NOMO-1 treated with DMSO at 0.1 percent for 48 hours (cell line): Measurements from ENCODE around the gene ERFE.
"Not testable (repeated sequence)": the region's sequence is repeated elsewhere in the genome, so short reads cannot be mapped to it uniquely, and the experiment has no call there.

ENCODE experiments used
- DNase-seq: peaks from one replicate; lab custom pipeline; 2025; ENCODE audit not compliant: unreplicated experiment; lab: John Stamatoyannopoulos, UW

ERFE gene, protein sequence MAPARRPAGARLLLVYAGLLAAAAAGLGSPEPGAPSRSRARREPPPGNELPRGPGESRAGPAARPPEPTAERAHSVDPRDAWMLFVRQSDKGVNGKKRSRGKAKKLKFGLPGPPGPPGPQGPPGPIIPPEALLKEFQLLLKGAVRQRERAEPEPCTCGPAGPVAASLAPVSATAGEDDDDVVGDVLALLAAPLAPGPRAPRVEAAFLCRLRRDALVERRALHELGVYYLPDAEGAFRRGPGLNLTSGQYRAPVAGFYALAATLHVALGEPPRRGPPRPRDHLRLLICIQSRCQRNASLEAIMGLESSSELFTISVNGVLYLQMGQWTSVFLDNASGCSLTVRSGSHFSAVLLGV

GRCh38 chr2:238158509-238159070 lies at the start of gene ERFE:
TSS of gene ERFE (plus strand) at chr2:238158970. CDS start at chr2:238159008, 38 bp downstream.
- DNase-seq, result peak; percentile 23

DNA sequence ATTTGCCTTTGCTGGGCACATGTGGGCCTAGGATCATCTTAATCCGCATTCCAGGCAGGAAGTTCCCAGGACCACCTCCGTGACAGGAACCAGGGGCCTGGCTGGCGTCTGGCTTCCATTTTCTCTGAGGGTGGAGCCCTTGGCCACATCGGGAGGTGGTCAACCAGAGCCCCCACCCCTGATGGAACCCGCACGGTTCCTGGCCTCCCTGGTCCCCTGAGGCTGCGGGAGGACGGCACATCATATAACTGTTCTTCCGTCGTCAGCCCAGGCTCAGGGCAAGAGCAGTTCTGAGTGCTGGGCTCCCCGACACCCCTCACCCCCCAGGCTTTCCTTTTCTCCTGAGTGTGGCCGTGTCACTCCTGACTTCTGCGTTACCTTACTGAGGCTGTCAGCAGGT lies 45.2 kb upstream of the ERFE start:
- no peak for DNase-seq

DNA sequence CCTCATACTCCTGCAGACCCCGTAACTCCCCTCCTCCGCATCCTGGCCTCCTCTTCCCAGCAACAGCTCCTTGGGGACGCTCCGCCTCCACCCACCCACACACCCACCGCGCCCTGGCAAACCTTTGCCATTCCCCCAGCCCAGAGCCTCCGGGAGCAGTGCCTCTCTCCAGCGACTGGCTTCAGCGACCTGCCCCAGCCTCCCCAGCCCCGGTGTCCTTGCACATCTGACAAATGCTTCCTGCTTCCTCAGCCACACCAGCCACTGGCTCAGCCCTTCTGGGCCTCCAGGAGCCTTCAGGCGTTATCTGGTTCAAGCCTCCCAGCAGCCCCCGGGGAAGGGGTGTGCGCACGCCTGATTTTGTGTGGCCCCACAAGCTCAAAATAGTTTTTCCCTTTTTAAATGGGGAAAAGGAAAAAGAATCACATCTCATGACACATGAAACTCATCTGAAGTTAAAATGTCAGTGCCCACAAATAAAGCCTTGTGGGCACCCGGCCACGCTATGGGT lies 44.4 kb upstream of the ERFE start:
- no peak for DNase-seq

DNA sequence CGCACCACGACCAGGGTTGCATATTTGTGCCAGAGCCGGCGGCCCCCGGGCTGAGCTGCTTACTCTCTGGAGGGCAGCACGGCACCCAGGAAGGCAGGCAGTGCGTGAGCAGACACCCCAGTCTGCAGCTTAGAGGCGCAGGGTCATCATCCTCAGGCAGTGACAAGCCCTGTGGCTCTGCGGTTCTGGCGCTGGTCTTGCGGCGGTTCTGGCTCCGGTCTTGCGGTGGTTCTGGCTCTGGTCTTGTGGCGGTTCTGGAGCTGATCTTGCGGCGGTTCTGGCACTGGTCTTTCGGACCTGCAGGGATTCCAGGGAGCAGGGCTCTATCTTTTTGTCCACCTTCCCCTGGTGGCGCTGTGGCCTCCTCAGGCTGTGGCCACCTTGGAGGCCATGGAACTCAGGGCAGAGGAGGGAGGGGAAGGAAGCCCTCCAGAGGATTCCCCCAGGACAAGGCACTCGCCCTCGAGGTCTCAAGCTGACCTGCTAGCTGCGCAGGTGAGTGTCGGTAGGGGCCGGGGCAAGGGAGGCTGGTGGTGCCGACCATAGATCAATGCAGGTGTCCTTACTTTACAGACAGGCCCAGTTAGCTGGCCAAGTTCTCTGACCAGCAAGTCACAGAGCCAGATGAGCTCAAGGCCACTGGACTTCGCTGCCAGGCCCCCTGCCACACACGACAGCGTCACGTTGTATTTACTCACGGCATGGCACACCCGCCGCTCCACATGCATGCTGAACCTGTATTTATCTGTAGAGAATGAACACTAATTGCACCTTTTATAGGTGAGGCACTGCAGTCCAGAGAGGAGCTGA lies 43.7 kb upstream of the ERFE start:
- DNase-seq, result no peak

GRCh38 chr2:238115709-238116108 lies 43.1 kb upstream of the ERFE start:
- DNase-seq, result not testable (repeated sequence)

DNA sequence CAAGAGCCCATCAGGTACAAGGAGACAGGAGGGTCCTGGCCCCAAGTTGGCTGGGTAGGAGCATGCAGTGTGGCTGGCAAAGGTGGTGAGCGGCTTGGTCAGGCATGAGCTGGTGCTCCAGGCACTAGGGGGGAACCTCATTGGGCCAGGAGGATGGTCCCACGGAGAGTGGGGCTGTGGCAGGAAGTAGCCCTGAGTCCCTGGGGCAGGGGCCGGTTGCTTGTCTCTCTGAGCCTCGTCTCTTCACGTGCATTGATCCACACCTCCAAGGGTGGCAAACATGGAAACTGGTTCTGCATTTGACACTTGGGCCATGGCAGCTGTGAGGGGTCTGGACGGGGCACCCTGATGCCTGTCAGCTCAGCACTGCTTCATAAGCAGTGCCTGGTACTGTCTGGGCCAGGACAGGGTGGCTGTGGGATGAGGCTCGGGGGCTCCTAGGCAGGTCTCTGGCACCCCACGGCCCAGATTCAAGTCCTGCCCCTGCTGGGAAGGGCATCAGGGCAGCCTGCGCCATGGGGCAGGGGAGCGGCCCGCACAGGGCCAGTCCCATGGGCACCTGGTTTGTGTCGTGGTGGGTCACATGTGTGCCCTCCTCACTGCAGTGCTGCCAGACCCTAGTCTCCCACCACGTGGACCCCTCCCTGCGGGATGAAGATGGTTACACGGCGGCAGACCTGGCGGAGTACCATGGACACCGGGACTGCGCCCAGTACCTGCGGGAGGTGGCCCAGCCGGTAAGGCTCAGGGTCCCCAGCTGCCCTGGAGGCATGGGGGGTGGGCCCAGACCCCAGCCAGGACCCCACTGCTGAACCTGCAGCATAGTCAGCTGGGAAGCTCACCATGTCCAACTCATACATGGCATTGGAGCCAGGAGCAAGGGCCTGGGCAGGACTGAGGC lies 42.2 kb upstream of the ERFE start:
- DNase-seq, result no peak

- no peak for DNase-seq
Observed at GRCh38 chr2:238117199-238118154, 41.3 kb upstream of the ERFE start.

DNA sequence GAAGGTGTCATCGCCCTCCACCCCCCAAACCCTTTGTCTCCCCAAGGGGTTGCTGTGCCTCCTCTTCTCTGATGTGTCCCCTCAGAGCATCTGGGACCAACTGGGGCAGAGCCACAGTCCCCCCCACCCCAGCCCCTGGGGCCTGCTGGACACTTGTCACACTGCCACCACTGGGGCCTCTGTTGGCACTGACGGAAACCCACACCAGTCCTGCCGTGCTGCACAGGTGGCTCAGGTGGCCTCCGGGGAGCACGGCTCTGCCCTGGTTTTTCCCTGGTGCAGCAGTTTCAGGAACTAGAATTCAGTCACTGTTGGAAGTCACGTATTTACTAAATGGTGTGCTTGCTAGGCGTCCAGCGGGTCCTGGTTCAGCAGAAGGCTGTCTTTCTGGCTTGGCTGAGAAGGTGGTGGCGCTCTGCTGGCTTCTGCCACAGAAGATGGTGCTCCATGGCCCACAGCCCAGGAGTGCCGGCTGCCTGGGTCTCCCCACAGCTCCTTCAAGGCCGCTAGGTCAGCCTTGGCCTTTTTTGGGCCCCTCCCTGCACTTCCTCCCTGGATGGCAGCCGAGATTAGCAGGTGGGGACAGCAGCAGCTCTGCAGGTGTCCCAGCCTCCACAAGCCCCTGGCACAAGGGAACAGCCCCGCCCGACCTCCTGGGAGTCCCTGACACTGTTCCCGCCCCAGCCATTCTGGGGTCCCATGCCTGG lies 38.9 kb upstream of the ERFE start:
- DNase-seq, result peak; percentile 10

- no peak for DNase-seq
Observed at GRCh38 chr2:238120463-238121298, 38.1 kb upstream of the ERFE start.

DNA sequence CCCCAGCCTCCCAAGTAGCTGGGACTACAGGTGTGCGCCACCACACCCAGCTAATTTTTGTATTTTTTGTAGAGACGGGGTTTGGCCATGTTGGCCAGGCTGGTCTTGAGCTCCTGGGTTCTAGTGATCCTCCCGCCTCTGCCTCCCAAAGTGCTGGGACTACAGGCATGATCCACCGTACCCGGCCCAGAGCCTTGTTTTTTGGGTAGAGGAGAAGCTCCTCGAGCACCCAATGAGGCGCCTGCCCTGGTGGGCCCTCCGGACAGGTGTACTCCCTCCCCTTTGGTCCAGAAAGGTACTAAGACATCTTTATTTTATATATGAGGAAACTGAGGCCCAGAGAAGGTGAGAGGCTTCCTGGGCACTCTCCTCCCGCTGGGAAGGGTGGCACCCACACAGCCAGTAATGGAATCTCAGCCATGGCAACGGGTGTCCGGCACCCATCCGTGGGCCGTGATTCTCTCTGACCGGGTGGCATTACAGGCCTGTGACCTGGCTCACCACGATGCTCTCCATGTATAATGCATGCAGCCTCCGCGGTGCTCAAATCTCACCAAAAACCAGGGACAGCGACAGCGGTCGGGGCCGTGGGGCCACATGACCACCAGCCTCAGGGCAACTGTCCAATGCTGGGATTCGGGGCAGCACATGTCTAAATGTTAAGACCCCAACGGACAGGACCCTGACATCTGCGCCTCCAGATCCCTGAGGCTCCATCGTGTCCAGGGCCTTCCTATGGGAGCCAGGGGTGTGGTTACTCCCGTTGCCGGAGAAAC lies 37.1 kb upstream of the ERFE start:
- no peak for DNase-seq

- DNase-seq, result no peak
Observed at GRCh38 chr2:238122287-238123217, 36.2 kb upstream of the ERFE start.

GRCh38 chr2:238123218-238123971 lies 35.4 kb upstream of the ERFE start:
- no peak for DNase-seq

- DNase-seq, result no peak
Observed at GRCh38 chr2:238123991-238124470, 34.7 kb upstream of the ERFE start.

- no peak for DNase-seq
Observed at GRCh38 chr2:238124488-238125126, 34.2 kb upstream of the ERFE start.
